ENCODE results near the gene PLCL1.

- TF ChIP-seq POLR2AphosphoS5 (IDR thresholded peaks at IDR 0.05; ENCODE audit: low read length) (no peak), POU2F2 (IDR thresholded peaks at IDR 0.05; ENCODE audit: borderline replicate concordance, low read depth, low read length) (no peak), CTCF (IDR thresholded peaks at IDR 0.05 in 2 of 3, conservative IDR thresholded peaks at IDR 0.05 in 1 of 3; ENCODE audit: control insufficient read depth in 2 of 3, extremely low read depth in 1 of 3, insufficient read depth in 1 of 3, low read depth in 3 of 3, low read length in 3 of 3) (no peak), IRF3 (IDR thresholded peaks at IDR 0.05) (no peak)
- TF ChIP-seq, protein P1, sequence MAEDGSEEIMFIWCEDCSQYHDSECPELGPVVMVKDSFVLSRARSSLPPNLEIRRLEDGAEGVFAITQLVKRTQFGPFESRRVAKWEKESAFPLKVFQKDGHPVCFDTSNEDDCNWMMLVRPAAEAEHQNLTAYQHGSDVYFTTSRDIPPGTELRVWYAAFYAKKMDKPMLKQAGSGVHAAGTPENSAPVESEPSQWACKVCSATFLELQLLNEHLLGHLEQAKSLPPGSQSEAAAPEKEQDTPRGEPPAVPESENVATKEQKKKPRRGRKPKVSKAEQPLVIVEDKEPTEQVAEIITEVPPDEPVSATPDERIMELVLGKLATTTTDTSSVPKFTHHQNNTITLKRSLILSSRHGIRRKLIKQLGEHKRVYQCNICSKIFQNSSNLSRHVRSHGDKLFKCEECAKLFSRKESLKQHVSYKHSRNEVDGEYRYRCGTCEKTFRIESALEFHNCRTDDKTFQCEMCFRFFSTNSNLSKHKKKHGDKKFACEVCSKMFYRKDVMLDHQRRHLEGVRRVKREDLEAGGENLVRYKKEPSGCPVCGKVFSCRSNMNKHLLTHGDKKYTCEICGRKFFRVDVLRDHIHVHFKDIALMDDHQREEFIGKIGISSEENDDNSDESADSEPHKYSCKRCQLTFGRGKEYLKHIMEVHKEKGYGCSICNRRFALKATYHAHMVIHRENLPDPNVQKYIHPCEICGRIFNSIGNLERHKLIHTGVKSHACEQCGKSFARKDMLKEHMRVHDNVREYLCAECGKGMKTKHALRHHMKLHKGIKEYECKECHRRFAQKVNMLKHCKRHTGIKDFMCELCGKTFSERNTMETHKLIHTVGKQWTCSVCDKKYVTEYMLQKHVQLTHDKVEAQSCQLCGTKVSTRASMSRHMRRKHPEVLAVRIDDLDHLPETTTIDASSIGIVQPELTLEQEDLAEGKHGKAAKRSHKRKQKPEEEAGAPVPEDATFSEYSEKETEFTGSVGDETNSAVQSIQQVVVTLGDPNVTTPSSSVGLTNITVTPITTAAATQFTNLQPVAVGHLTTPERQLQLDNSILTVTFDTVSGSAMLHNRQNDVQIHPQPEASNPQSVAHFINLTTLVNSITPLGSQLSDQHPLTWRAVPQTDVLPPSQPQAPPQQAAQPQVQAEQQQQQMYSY (CRISPR knock-in tag; IDR thresholded peaks at IDR 0.05), result no peak
These were observed 339.4 kb downstream of the PLCL1 start for GRCh38 chr2:198143793-198144192.
